Left ventricle myocardium inferior (tissue), 1 donor: ENCODE data around the gene CNKSR1. TPM values are rescaled to one million over a fixed set of nuclear protein-coding genes. Genes with fewer than 3 reads are reported as not detected.

Experiments used
- DNase-seq: peaks from one replicate; pipeline ENCODE4 v3.0.0-alpha.2; 2020
- H3K27ac ChIP-seq: fragments of 200-600 bp; replicated peaks from 2 replicates; pipeline ENCODE4 v1.8.0; 2021
- H3K27me3 ChIP-seq: fragments of 200-600 bp; 2 replicates; pipeline ENCODE4 v1.8.0; 2021; ENCODE audit warnings: low read depth
- H3K36me3 ChIP-seq: fragments of 200-600 bp; 2 replicates; pipeline ENCODE4 v1.8.0; 2021
- H3K4me1 ChIP-seq: fragments of 200-600 bp; 2 replicates; pipeline ENCODE4 v1.8.0; 2021
- H3K4me3 ChIP-seq: fragments of 200-600 bp; 2 replicates; pipeline ENCODE4 v1.8.0; 2021; ENCODE audit warnings: mild to moderate bottlenecking, moderate library complexity
- H3K9me3 ChIP-seq: fragments of 200-600 bp; replicated peaks from 2 replicates; pipeline ENCODE4 v1.8.0; 2021
- CTCF ChIP-seq: fragments of 200-600 bp; IDR thresholded peaks from 2 replicates; pipeline ENCODE4 v1.8.0; 2021; ENCODE audit warnings: antibody characterized with exemption, mild to moderate bottlenecking, borderline replicate concordance
- intact Hi-C: fragments of 100-400 bp; cut with micrococcal nuclease; formaldehyde crosslinking; loops from one replicate; pipeline ENCODE4 v1.11.0; 2022
- total RNA-seq: library from RNA; stranded (reverse); fragmentation: NEBNext Ultra II Directional; extraction: Animal tissue kit (Norgen Biotek cat#: 25700); gene quantifications from one replicate; pipeline ENCODE4 v1.2.1, GENCODE V29; 2021
- donor health status: DM: no; HTN: yes; CAD: no; lungs with severe emphysema.

Gene CNKSR1
- total RNA-seq, 1 donor from 2014 or later = 1.8 TPM

DNA sequence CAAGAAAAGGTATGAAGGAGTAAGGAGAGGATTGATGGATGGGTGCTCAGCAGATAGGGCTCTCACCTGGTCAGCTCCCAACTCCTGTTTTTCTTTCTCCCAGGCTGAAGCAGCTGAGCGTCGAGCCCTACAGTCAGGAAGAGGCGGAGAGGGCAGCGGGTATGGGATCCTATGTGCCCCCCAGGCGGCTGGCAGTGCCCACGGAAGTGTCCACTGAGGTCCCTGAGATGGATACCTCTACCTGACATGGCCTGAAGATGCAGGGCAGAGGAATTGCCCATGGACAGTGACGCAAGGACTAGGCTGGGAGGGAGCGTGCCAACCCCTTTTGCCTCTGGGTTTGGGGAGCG is 6.8 kb upstream of the CNKSR1 start:
- TF ChIP-seq CTCF = no peak
- H3K4me1 ChIP-seq = peaks cover 33% of the 10 kb centered on the region
- H3K4me3 ChIP-seq = peak overlapping the region; percentile 94
- no peaks in the 10 kb centered on the region for H3K36me3 ChIP-seq
- H3K27me3 ChIP-seq = no peaks in the 10 kb centered on the region
- intact Hi-C loops = no loop called here
- peak overlapping the region; percentile 83 for H3K27ac ChIP-seq
- DNase-seq = no peak
- H3K9me3 ChIP-seq = no peaks in the 10 kb centered on the region

DNA sequence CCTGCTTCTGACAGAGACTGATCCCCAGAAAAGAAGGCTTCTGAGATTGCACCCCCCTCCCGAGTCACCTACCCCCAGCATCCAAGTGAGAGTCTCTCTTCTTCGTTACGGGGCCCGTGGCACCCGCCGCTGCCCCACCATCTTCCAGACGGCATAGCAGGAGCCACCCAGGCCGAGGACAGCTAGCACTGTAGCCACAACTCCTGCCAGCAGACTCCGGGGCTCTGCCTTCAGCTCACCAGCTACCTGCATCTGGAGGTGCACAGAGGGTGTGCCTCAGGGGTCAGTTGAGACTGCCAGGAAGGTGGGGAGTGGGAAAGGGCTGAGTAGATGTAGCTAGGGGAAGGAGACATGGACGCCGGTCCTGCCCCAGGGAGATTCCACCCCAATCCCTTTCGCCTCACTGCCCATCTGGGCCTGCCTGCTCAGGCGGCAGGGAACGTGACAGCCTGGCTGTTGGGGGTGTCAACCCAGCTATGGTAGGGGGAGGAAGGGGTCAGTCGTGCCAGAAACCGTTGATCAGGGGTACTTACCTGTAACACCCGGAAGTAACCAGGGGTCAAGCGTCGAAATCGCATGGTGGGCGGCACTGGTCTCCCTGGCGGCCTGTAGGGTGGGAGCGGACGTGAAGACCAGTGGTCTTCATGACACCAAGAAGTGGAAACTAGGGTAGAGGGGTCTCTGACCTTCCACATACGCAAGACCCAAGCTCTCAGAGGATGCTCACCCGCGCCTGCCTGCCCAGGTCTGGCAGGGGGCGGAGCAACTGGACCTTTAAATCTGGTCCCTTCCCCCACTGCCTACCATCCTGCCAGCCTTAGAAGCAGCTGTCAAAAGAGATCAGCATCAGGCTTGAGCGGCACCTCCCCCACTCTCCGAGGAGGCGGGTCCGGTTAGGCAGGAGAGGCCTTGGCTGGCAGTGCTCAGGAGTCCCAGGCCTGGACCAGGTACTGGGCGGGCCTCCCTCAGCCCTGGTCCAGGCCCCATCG is 5.9 kb upstream of the CNKSR1 start, which contains the start of gene ZNF593OS:
Gene ZNF593OS, minus strand, starts transcription at position 749 of the 989 bp plus-strand sequence. Its CDS starts 171 bp downstream, at position 578.
- peak within 1 kb of the TSS; percentile 94 for H3K4me3 ChIP-seq
- no peaks in the 10 kb centered on the region for H3K9me3 ChIP-seq
- H3K27ac ChIP-seq = no peak within 1 kb of the TSS
- no peak for TF ChIP-seq CTCF
- H3K36me3 ChIP-seq = no peaks in the 10 kb centered on the region
- intact Hi-C loops = no loop called here
- H3K4me1 ChIP-seq = peaks cover 33% of the 10 kb centered on the region
- no peak for DNase-seq
- no peaks in the 10 kb centered on the region for H3K27me3 ChIP-seq

GRCh38 chr1:26175346-26175745 is 1.9 kb upstream of the CNKSR1 start:
- TF ChIP-seq CTCF = no peak
- Histone ChIP-seq H3K36me3 (no peaks in the 10 kb centered on the region), H3K4me1 (peaks cover 16% of the 10 kb centered on the region), H3K27ac (no peak overlapping the region), H3K27me3 (no peaks in the 10 kb centered on the region), H3K9me3 (no peaks in the 10 kb centered on the region), H3K4me3 (no peak overlapping the region)
- no peak for DNase-seq
- intact Hi-C loops = no loop called here

DNA sequence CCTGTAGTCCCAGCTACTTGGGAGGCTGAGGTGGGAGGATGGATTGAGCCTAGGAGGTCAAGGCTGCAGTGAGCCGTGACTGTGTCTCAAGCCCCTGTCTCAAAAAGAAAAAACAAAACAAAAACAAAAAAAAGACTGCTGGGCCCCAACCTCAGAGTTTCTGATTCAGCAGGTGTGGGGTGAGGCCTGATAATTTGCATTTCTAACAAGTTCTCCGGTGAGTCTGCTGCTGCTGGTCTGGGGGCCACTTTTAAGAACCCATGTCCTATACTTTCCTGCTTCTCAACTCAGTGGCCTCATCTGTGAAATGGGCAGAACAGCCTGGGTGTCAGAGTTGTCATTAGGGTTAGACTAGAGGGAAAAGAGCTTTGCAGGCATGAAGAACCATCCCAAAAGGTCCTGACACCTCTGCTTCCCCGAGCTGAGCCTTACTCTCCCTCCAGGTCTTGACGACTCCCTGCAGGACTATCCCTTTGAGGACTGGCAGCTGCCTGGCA is 2.8 kb downstream of the CNKSR1 start:
- intact Hi-C loops = no loop called here
- no peaks in the 10 kb centered on the region for H3K9me3 ChIP-seq
- no peaks in the 10 kb centered on the region for H3K36me3 ChIP-seq
- no peak for DNase-seq
- H3K4me3 ChIP-seq = no peak overlapping the region
- H3K27ac ChIP-seq = no peak overlapping the region
- no peaks in the 10 kb centered on the region for H3K4me1 ChIP-seq
- no peaks in the 10 kb centered on the region for H3K27me3 ChIP-seq
- TF ChIP-seq CTCF = no peak

DNA sequence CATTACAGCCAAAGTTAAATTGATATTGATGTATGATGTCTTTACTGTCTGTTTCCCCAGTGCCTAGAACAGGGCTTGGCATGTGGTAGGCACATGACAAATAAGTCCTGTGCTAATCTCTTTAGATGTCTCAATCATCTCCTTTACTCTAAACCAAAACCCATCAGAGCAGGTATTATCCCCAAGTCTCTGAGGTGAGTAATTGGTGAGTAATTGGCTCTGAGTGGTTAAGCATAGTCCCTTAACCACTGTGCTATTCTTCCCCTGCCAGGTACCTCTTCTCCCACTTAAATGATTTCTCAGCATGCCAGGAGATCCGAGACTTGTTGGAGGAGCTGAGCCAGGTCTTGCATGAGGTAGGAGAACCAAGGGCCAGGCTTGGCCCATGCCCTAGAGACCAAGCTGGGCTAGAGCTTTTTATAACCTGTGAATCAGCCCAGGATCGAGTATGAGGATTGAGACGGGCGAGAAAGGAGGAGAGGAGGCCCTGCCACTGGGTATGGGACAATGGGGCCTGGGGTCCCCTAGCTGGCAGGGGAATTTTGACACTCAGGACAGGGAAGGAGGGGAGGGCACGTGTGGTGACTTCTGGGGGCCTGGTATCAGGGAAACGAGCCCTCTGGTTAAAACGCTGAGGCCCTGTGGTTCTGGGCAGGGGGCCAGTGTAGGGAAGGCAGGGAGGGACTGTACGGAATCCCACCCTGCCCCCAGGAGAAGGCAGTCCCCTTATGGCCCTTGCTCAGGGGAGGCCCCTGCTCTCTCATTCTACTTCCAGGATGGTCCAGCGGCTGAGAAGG is 4.5 kb downstream of the CNKSR1 start:
- Histone ChIP-seq H3K4me3 (no peak overlapping the region), H3K27ac (no peak overlapping the region), H3K9me3 (no peaks in the 10 kb centered on the region), H3K4me1 (no peaks in the 10 kb centered on the region), H3K36me3 (no peaks in the 10 kb centered on the region), H3K27me3 (no peaks in the 10 kb centered on the region)
- intact Hi-C loops = no loop called here
- no peak for TF ChIP-seq CTCF
- no peak for DNase-seq
